Activated naive CD4-positive, alpha-beta T cell treated with Interleukin-2 at 50 U/mL for 16 hours (primary cell): ENCODE results near the gene PHYHD1.

Source experiments
- DNase-seq: peaks from one replicate; pipeline ENCODE4 v3.0.0-alpha.2; 2020

PHYHD1 gene

GRCh38 chr9:128901822-128902221, 19.0 kb upstream of the PHYHD1 start:
- no peak for DNase-seq

- peak; percentile 84 for DNase-seq
Measured at GRCh38 chr9:128902351-128903078, 18.3 kb upstream of the PHYHD1 start.

GRCh38 chr9:128903079-128903461, 17.7 kb upstream of the PHYHD1 start:
- no peak for DNase-seq

- no peak for DNase-seq
Measured at GRCh38 chr9:128903871-128904620, 16.7 kb upstream of the PHYHD1 start.

- DNase-seq, result no peak
Measured at GRCh38 chr9:128905964-128906363, 14.8 kb upstream of the PHYHD1 start.

GRCh38 chr9:128906741-128907140, 14.0 kb upstream of the PHYHD1 start:
- DNase-seq, result no peak

GRCh38 chr9:128908372-128908771, 12.4 kb upstream of the PHYHD1 start:
- DNase-seq, result no peak

GRCh38 chr9:128909859-128910258, 10.9 kb upstream of the PHYHD1 start:
- DNase-seq, result no peak

GRCh38 chr9:128910906-128911305, 9.9 kb upstream of the PHYHD1 start:
- DNase-seq, result no peak

GRCh38 chr9:128911529-128912035, 9.2 kb upstream of the PHYHD1 start:
- no peak for DNase-seq

GRCh38 chr9:128912270-128912853, 8.4 kb upstream of the PHYHD1 start:
- peak; percentile 24 for DNase-seq

- DNase-seq, result no peak
Measured at GRCh38 chr9:128913048-128913900, 7.5 kb upstream of the PHYHD1 start.

- no peak for DNase-seq
Measured at GRCh38 chr9:128913995-128914772, 6.6 kb upstream of the PHYHD1 start.

GRCh38 chr9:128916204-128916603, 4.6 kb upstream of the PHYHD1 start:
- DNase-seq, result no peak

GRCh38 chr9:128916745-128917144, 4.0 kb upstream of the PHYHD1 start:
- DNase-seq, result no peak

- DNase-seq, result no peak
Measured at GRCh38 chr9:128917151-128917849, 3.5 kb upstream of the PHYHD1 start.

- DNase-seq, result no peak
Measured at GRCh38 chr9:128918921-128919320, 1.9 kb upstream of the PHYHD1 start.

- no peak for DNase-seq
Measured at GRCh38 chr9:128919402-128920089, 1.2 kb upstream of the PHYHD1 start.

GRCh38 chr9:128921881-128922763, 1.3 kb downstream of the PHYHD1 start:
- no peak for DNase-seq

- DNase-seq, result no peak
Measured at GRCh38 chr9:128923493-128923883, 2.7 kb downstream of the PHYHD1 start.
